ENCODE results near the gene RPL12. TPM values are rescaled to one million over a fixed set of nuclear protein-coding genes. Genes with fewer than 3 reads are reported as not detected.

The RPL12 gene
- total and polyA plus RNA-seq, 2 of the 13 experiments (the other 11 are each of a cell fraction or from before 2014, with no cell fraction given): 1,551 to 2,590 TPM

GRCh38 chr9:127398275-127398647, 52.9 kb downstream of the RPL12 start:
- Histone ChIP-seq H4K20me1 (ENCODE audit: insufficient read depth, low read length) (peaks cover 10% of the 10 kb centered on the region; the same call in 1 of the 2 replicates), H3K79me2 (ENCODE audit: insufficient read depth, low read length) (peaks cover 27% of the 10 kb centered on the region), H3K27me3 (ENCODE audit: control insufficient read depth in 1 of 2, insufficient read depth in 2 of 2, low read length in 2 of 2) (no peaks in the 10 kb centered on the region), H3K4me2 (ENCODE audit: low read depth, low read length) (peak overlapping the region; percentile 94), H2AFZ (ENCODE audit: low read length) (no peak overlapping the region), H3K4me1 (ENCODE audit: insufficient read depth, low read length) (peaks cover 59% of the 10 kb centered on the region), H3K9me3 (ENCODE audit: low read length) (no peaks in the 10 kb centered on the region), H3K9ac (ENCODE audit: insufficient read depth, low read depth, low read length) (peak overlapping the region; percentile 90), H3K36me3 (replicated peaks in 1 of 2; ENCODE audit: control insufficient read depth in 1 of 2, insufficient read depth in 2 of 2, low read length in 2 of 2) (peaks cover 16 to 30% of the 10 kb centered on the region in 2 experiments; a peak in 4 of 5 replicates), H3K27ac (ENCODE audit: extremely low read length, insufficient read depth, low read length) (peak overlapping the region; percentile 89), H3K4me3 (replicated peaks in 1 of 3; ENCODE audit: insufficient read depth in 1 of 3, low read depth in 2 of 3, low read length in 3 of 3) (peak overlapping the region; percentile 86 to 96 (median 88))
- intact Hi-C loops (cut with micrococcal nuclease; ENCODE audit: unreplicated experiment) (loop anchor here (1.0 to 10.0 kb wide), 4 partner anchors 37 to 184 kb away; no protein-coding TSS in a partner anchor), in situ Hi-C loops (cut with HindIII; ENCODE audit: extremely low pct_ligation_motif_present, low pct_unique_long_range_greater_than_20kb) (loop anchor here (5.0 kb wide), 2 partner anchors 36 to 186 kb away; no protein-coding TSS in a partner anchor)
- no peak for ATAC-seq
- no TSS peak for BruUV-seq (replicated peaks)
- FAIRE-seq: no peak
- ChIA-PET CTCF (ENCODE audit: low intra/inter-chr PET ratio, low total read pairs) (interaction anchor here (0.6 to 2.6 kb wide), 4 partner anchors 14 to 87 kb away, joined by 3 to 32 read pairs (median 8); no protein-coding TSS in a partner anchor), POLR2A (interaction anchor here (0.5 to 5.4 kb wide), 8 partner anchors 9 to 1505 kb away, joined by 3 to 159 read pairs (median 8); no protein-coding TSS in a partner anchor)
- 8% methylated on average over 5 of the region's 5 CpGs for WGBS (ENCODE audit: low lambda C conversion rate)
- DNase-seq (ENCODE audit: low spot score): no peak
- 0 out of 2 replicates have a peak, but pooled peaks have one; percentile 1 for TF ChIP-seq ETV5 (CRISPR knock-in tag; IDR thresholded peaks at IDR 0.05; ENCODE audit: borderline replicate concordance)
- TF ChIP-seq, protein P1, sequence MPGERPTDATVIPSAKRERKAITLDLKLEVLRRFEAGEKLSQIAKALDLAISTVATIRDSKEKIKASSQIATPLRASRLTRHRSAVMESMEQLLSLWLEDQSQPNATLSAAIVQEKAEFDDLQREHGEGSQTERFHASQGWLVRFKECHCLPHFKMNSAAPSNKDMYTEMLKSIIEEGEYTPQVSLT (CRISPR knock-in tag; IDR thresholded peaks at IDR 0.05; ENCODE audit: borderline replicate concordance, low read depth): no peak
- peak; percentile 41; the same call in 1 of the 2 replicates for TF ChIP-seq PBX3 (CRISPR knock-in tag; IDR thresholded peaks at IDR 0.05; ENCODE audit: borderline replicate concordance)
- TF ChIP-seq ZNF839 (CRISPR knock-in tag; IDR thresholded peaks at IDR 0.05; ENCODE audit: borderline replicate concordance): no peak
- 0 out of 2 replicates have a peak, but pooled peaks have one; percentile 1 for TF ChIP-seq ELF1 (CRISPR knock-in tag; IDR thresholded peaks at IDR 0.05)
- TF ChIP-seq NCOR1 (IDR thresholded peaks at IDR 0.05; ENCODE audit: borderline replicate concordance, low read length): no peak
- 0 out of 2 replicates have a peak, but pooled peaks have one; percentile 63 for TF ChIP-seq FOXC1 (CRISPR knock-in tag; IDR thresholded peaks at IDR 0.05; ENCODE audit: borderline replicate concordance)
- no peak for TF ChIP-seq ZNF251 (CRISPR knock-in tag; IDR thresholded peaks at IDR 0.05)
- TF ChIP-seq ARID4A (CRISPR knock-in tag; IDR thresholded peaks at IDR 0.05; ENCODE audit: borderline replicate concordance): 0 out of 2 replicates have a peak, but pooled peaks have one; percentile 1
- no peak for TF ChIP-seq PTBP1 (IDR thresholded peaks at IDR 0.05; ENCODE audit: low read depth, low read length, poor library complexity, severe bottlenecking)
- no peak; the same call in 1 of the 2 replicates for TF ChIP-seq NFYC (CRISPR knock-in tag; IDR thresholded peaks at IDR 0.05)
- no peak for TF ChIP-seq XBP1 (CRISPR knock-in tag; IDR thresholded peaks at IDR 0.05)
- TF ChIP-seq ZFP91 (CRISPR knock-in tag; IDR thresholded peaks at IDR 0.05; ENCODE audit: borderline replicate concordance): 0 out of 2 replicates have a peak, but pooled peaks have one; percentile 13
- 0 out of 2 replicates have a peak, but pooled peaks have one; percentile 3 for TF ChIP-seq SP4 (CRISPR knock-in tag; IDR thresholded peaks at IDR 0.05)
- TF ChIP-seq HOXD1 (CRISPR knock-in tag; IDR thresholded peaks at IDR 0.05): peak; percentile 47; the same call in 1 of the 2 replicates
- 0 out of 2 replicates have a peak, but pooled peaks have one; percentile 3 for TF ChIP-seq NFKB2 (CRISPR knock-in tag; IDR thresholded peaks at IDR 0.05; ENCODE audit: borderline replicate concordance)

Measured in HepG2 (cell line).